Testis (tissue), 2 donors: Measurements from ENCODE around the gene ZSWIM9.

ENCODE experiments used
- POLR2A ChIP-seq: fragments of 450-650 bp; IDR thresholded peaks from one replicate; pipeline ENCODE4 v1.6.1; 2017; ENCODE audit warnings: antibody characterized with exemption, mild to moderate bottlenecking, moderate library complexity
- TF ChIP-seq, protein P1 (sequence below), 3 experiments: fragments of 450-650 bp in 2 of 3; fragments of 200-600 bp in 1 of 3; sonication (generic) in 1 of 3; IDR thresholded peaks; one replicate each; pipeline ENCODE4 v1.5.1; 2016 to 2019; ENCODE audit warnings: antibody characterized with exemption in 3 of 3, mild to moderate bottlenecking in 2 of 3, moderate library complexity in 1 of 3

DNA sequence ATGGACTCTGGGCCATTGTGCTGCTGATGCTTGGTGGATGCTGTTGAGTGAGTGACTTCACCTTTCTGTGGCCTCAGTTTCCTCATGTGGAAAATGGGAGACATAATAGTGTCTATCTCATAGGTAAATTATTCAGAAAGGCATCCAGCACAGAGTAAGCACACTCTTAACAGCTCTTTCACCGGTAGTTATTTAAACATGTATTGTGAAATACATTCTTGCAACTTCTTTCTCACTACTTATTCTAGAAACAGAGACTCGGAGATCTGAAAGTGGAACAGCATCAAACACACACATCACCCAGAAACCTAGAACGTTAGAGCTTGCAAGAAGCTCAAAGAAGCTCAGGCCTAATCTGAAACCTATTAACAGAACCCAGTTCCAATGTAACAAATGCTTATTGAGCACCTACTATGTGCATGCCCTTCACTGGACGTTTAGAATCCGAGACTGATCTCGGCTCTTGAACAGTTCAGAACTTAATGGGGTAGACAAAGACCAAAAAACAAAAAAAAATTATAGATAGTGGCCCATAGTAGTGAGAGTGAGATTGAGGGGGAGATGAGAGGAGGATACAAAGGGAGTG lies 4.1 kb downstream of the ZSWIM9 start:
- TF ChIP-seq, protein P1, sequence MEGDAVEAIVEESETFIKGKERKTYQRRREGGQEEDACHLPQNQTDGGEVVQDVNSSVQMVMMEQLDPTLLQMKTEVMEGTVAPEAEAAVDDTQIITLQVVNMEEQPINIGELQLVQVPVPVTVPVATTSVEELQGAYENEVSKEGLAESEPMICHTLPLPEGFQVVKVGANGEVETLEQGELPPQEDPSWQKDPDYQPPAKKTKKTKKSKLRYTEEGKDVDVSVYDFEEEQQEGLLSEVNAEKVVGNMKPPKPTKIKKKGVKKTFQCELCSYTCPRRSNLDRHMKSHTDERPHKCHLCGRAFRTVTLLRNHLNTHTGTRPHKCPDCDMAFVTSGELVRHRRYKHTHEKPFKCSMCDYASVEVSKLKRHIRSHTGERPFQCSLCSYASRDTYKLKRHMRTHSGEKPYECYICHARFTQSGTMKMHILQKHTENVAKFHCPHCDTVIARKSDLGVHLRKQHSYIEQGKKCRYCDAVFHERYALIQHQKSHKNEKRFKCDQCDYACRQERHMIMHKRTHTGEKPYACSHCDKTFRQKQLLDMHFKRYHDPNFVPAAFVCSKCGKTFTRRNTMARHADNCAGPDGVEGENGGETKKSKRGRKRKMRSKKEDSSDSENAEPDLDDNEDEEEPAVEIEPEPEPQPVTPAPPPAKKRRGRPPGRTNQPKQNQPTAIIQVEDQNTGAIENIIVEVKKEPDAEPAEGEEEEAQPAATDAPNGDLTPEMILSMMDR (IDR thresholded peaks at IDR 0.05): no peak
- no peak for TF ChIP-seq POLR2A
